Glomerular visceral epithelial cell (primary cell): ENCODE measurements around the gene GALE.
"Not testable (repeated sequence)": the region's sequence is repeated elsewhere in the genome, so short reads cannot be mapped to it uniquely, and the experiment has no call there.

Experiments
- DNase-seq: peaks from one replicate; pipeline ENCODE4 v3.0.0-alpha.2; 2016; ENCODE audit errors: extremely low spot score

The GALE gene

DNA sequence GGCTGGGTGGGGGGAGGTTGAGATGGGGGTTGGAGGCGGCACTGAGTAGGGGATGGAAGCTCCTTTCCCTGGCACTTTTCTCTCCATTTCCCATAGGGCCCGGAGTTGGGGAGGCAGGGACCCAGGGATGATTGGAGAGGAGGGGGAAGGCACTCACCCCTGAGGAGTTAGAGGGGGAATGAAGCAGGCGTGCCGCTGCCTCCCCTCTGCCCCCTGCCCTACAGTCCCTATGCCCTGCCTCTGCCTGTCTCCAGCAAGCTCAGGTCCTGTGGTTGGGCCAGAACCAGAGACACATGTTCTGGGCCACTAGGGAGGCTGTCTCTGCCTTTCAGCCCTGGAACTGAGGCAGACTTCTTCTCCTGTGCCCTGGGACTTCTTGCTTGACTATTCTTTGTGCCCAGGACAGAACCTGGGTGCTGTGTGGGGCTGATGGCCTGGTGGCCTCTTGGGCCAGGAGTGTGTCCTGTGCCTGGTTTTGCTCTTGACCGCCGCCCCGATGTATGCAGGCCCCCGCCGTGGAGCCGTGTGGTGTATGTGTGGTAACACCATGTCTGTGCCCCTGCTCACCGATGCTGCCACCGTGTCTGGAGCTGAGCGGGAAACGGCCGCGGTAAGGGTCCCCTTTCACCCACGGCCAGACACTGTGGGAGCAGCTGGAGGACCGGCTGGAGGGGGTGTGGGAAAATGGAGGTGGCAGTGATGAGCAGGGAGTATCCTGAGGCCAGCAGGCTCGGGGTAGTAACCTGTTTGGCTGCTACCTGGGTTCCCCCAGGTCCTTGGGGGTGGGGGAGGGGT, 8.2 kb downstream of the GALE start:
- DNase-seq: no peak

DNA sequence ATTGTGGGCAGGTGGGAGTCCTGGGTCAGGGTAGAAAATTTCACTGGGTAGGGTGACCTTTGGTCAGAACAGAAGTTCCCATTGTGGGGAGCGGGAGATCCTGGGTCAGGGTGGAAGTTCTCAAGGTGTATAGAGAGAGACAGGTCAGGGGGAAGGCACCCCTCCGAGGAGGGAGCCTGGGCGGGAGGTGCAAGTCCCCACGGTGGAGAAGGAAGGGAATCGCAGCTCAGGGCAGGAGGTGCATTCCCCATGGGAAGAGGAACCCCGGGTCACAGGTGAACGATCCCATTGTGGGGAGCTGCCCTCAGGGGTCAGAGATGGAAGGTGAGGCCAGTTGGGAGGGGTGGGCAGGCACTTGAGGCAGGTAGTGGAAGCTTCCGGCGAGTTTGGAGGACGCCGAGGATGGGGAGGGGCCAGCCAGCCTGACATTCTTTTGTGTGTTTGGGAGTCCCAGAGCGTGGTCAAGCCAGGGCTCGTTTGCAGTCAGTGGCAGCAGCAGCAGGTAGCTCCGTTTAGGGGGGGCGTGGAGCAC, 9.0 kb downstream of the GALE start:
- DNase-seq: peak; percentile 47

GRCh38 chr1:23790696-23791515, 9.6 kb downstream of the GALE start, which contains the start of gene LYPLA2:
Gene LYPLA2, plus strand, starts transcription at chr1:23791145. Its CDS starts 1,538 bp downstream, at chr1:23792683.
- DNase-seq: peak; percentile 89

- no peak for DNase-seq
These were observed 11.9 kb downstream of the GALE start for GRCh38 chr1:23788695-23789094.

DNA sequence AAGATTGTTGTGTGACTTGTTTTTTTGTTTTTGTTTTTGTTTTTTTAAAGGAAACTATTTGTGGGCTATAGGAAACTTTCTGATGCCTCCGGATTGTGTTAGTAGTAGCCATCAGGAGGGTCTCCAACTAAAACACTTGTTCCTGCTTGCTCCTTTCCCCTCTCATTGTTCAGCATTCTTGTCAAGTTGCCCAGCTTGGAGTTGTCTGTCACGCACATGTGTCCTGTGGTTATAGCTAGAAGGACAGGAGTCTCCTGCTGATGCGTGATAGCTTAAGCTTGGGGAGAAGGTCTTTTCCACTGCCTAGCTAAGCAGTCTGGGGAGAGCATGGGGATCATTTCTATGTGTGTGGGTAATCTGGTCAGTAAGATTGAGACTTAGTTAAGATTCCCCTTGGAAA, 12.9 kb downstream of the GALE start:
- no peak for DNase-seq

DNA sequence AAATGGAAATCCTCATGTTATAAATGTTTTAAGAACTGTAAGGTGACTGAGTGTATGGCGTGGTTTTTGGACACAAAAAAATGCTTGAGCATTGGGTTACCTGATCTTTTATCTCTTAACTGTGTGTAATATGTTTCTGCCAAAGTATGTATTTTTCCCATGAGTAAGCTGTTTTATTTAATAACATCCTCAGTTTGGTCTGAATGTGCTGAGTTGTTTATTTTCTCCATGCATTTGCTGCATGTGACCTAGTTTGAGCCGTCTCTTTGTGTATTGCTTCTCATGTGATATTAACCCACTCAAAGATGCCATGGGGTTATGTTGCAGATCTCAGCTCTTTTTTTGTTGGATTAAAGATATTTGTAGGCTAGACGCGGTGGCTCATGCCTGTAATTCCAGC, 15.7 kb downstream of the GALE start:
- DNase-seq: no peak

- DNase-seq: not testable (repeated sequence)
These were observed 17.4 kb downstream of the GALE start for GRCh38 chr1:23783141-23783540.

DNA sequence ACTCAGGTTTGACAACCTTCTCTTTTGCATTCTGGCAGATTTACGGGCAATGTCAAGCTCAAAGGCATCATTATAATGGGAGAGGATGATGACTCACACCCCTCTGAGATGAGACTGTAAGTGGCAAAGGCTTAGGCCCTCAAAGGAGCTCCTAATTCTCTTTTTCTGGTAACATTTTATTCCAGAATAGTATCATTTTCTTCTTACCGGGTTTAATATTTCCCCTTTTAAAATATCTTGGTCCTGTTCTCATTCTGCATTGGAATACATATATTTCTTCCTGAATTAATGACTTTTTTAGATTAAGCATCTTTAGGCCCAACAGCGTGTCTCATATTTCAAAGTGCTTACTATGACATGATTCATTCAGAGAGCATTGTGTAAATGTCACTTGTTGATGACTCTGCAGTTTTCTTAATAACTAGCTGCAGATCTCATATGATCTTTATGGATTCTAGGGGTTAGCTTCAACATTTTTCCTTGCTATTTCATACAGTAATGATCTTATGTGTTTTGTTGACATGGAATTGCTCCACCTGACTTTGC, 20.7 kb downstream of the GALE start:
- peak; percentile 22 for DNase-seq

DNA sequence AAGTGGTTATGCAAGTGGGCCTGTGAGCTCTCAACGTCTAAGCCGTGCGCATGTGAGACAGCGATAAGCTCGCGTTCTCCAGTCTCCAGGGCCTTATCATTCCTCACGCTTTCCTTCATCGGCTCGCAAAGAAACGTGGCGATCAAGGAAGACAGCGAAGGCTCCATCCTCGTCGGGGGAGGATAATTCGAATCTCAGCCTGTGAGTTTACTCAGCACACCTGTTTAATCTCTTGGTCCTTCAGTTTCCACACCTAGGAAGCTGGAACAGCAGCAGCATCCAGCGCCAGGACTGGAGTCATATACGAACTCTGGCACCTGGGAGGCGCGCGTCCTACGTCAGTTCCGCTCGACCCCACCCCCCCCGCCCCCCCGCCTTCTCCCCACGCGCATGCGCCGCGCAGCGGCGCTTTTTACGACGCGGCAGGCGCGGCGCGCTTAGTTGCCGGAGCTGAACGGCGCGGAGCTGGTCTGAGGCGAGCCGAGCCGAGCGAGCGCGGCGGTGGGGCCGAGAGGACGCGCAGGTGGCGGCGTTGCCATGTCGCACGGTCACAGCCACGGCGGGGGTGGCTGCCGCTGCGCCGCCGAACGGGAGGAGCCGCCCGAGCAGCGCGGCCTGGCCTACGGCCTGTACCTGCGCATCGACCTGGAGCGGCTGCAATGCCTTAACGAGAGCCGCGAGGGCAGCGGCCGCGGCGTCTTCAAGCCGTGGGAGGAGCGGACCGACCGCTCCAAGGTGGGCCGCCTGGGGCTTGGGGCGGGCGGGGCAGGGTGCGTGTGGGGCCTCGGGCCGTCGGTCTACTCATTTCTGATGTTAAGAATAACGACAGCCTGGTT, 22.4 kb downstream of the GALE start, which contains the start of gene PITHD1:
TSS of gene PITHD1 (plus strand) at position 440 of the 836 bp plus-strand sequence. CDS start at position 538, 98 bp downstream.
- DNase-seq: peak; percentile 86

DNA sequence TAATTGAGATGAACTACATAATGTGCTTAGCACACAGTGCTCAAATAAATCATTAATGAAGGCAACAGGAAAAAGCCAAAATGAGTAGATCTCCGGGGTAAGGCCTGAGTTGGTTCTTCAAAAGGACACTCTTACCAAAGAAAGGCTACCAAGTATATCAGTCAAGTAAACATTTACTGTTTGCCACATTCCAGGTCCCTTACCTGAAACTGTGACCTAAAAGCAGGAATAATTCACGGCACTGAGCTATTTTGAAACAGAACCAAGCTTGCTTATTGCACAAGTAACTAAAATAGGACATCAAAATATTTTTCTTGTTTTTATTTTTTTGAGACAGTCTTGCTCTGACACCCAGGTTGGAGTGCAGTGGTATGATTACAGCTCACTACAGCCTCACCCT, 24.3 kb downstream of the GALE start:
- DNase-seq: no peak

- no peak for DNase-seq
These were observed 26.2 kb downstream of the GALE start for GRCh38 chr1:23774174-23774880.

- no peak for DNase-seq
These were observed 27.7 kb downstream of the GALE start for GRCh38 chr1:23772854-23773242.

- DNase-seq: peak; percentile 80
These were observed 28.3 kb downstream of the GALE start for GRCh38 chr1:23772049-23772853.

- no peak for DNase-seq
These were observed 31.8 kb downstream of the GALE start for GRCh38 chr1:23768733-23769132.

- DNase-seq: no peak
These were observed 37.4 kb downstream of the GALE start for GRCh38 chr1:23763041-23763577.

DNA sequence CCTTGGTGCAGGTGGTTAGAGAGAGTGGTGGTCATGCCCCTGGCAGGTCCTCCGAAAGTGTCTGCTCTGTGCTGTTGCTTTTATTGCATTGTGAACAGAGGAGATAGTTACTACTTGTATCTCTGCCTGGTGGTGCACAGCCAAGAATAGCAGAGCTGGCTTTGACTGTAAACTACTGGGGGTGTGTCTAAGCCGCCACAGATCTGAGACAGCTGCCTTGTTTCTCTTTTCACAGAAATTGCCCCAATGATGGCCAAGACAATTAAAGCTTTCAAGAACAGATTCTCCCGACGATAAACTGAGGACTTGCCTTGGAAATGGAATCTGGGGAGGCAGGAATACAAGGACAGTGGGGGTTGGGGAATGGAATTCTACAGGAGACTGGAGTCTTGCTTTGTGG, 41.3 kb downstream of the GALE start:
- DNase-seq: no peak

DNA sequence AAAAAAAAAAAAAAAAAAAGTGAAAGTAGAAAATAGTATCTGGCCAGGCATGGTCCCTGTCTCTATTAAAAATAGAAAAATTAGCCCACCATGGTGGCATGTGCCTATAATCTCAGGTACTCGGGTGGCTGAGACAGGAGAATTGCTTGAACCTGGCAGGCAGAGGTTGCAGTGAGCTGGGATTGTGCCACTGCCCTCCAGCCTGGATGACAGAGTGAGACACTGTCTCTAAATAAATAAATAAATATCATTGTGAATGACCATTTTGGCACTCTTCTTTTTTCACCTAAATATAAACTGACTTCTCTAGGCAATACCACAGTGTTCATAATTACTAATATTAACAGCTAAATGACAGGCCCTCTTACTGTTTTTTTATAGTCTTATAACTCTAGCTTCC, 42.7 kb downstream of the GALE start:
- no peak for DNase-seq

GRCh38 chr1:23756676-23757075, 43.9 kb downstream of the GALE start:
- peak; percentile 83 for DNase-seq

GRCh38 chr1:23752909-23753308, 47.6 kb downstream of the GALE start:
- DNase-seq: no peak

DNA sequence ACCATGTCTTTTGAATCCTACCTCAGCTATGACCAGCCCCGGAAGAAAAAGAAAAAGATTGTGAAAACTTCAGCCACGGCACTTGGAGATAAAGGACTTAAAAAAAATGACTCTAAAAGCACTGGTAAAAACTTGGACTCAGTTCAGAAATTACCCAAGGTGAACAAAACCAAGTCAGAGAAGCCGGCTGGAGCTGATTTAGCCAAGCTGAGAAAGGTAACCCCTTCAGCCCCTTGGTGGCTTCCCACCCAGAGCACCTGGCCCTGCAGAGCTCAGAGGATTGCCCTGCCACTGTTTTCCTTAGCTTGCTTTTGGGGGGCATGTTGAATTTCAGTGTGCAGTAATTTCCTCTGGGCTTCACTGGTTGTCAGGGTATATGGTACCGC, 48.7 kb downstream of the GALE start:
- no peak for DNase-seq
